Stimulated activated CD8-positive, alpha-beta memory T cell treated with anti-CD3 and anti-CD28 coated beads, Interleukin-15, amount 100 ng/mL, for 1 hour (primary cell): Measurements from ENCODE around the gene PCSK1N.

Experiments used
- DNase-seq: peaks from one replicate; pipeline ENCODE4 v3.0.0-alpha.2; 2020; ENCODE audit warnings: low read depth

PCSK1N gene

GRCh38 chrX:48789366-48790220 lies 45.8 kb downstream of the PCSK1N start:
- no peak for DNase-seq

GRCh38 chrX:48787505-48788443 lies 47.6 kb downstream of the PCSK1N start:
- DNase-seq, result no peak

GRCh38 chrX:48786825-48787504 lies 48.4 kb downstream of the PCSK1N start:
- DNase-seq, result no peak

GRCh38 chrX:48786341-48786800 lies 49.0 kb downstream of the PCSK1N start, which contains the start of gene GATA1:
Gene GATA1, plus strand, starts transcription at chrX:48786590. Its CDS starts 4,520 bp downstream, at chrX:48791110.
- DNase-seq, result no peak

- DNase-seq, result no peak
Measured at GRCh38 chrX:48785540-48786214, 49.7 kb downstream of the PCSK1N start.

GRCh38 chrX:48785186-48785539 lies 50.2 kb downstream of the PCSK1N start:
- DNase-seq, result no peak

- no peak for DNase-seq
Measured at GRCh38 chrX:48784726-48785125, 50.7 kb downstream of the PCSK1N start.

GRCh38 chrX:48782795-48783194 lies 52.6 kb downstream of the PCSK1N start:
- DNase-seq, result no peak

- no peak for DNase-seq
Measured at GRCh38 chrX:48782216-48782615, 53.2 kb downstream of the PCSK1N start.

- no peak for DNase-seq
Measured at GRCh38 chrX:48781705-48782104, 53.7 kb downstream of the PCSK1N start.
